HG03025 (cell line): Measurements from ENCODE around the gene WNK1.
"Not testable (repeated sequence)": the region's sequence is repeated elsewhere in the genome, so short reads cannot be mapped to it uniquely, and the experiment has no call there.

Experiments
- ATAC-seq: cut with Tn5 transposase; IDR thresholded peaks from one replicate; pipeline ENCODE4 v1.9.1; 2021; ENCODE audit warnings: mild to moderate bottlenecking, moderate library complexity; ENCODE audit not compliant: unreplicated experiment, low FRiP score

The WNK1 gene

DNA sequence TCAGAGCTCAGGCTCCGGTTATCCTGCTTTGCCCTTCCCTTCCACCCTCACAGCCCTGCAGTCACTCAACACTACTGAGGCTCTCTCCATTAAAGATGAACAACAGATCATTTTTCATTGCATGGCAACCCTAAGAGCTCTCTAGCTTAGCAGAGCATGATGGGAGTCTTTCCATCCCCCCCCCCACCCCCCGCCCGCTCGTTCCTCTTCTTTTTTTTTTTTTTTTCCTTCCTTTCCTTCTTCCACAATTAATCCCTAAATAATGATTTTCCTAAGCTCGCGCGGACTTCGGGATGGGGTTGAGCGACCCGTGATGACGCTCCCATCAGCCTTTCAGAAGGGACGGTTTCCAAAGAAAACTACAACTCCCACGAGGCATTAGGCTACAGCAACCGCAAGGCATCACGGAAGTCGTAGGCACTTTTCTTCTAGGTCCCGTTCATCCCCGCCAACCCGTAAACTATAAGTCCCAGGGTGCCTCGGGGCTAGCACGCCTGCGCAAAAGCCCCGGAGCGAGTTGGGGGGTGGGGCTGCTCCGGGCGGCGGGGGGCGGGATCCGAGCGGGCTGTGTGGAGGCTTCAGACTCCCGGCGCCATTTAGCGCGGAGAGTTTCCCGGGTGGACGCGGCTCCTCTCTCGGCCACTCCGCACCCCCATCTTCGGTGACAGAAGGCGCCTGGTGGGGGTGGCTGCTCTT lies at the start of gene WNK1:
Gene WNK1, plus strand, starts transcription at position 581 of the 696 bp plus-strand sequence. CDS start 987 bp downstream, outside the sequence.
- ATAC-seq, result peak; percentile 55

DNA sequence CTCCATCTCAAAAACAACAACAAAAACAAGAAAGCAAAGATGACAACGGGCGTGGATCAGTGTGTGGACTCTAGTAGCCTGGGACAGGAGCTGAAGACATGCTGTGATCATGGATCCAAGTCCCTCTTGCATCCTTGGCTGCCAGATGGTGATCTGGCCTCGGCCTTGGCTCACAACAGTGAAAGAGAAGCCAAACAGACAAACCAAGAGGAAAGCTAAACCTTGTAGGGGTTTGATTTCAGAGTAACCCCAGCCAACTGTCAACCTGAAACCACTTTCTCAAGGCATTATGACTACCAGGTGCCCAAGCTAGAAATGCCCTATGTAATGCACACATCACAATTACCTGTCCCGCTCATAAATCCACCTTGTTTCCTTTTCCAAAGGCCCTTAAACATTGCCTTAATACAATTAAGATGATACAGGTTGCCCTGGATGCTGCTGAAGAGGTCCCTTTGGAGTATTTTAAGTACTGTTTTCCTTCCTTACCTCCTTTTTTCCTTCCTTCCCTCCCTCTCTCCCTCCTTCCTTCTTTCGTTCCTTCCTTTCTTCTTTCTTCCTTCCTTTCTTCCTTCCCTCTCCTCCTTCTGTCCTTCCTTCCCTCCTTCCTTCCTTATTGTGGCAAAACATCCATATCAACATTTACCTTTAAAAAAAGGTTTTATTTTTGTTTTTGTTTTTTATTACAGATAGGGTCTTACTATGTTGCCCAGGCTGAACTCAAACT lies 47.7 kb upstream of the WNK1 start:
- no peak for ATAC-seq

DNA sequence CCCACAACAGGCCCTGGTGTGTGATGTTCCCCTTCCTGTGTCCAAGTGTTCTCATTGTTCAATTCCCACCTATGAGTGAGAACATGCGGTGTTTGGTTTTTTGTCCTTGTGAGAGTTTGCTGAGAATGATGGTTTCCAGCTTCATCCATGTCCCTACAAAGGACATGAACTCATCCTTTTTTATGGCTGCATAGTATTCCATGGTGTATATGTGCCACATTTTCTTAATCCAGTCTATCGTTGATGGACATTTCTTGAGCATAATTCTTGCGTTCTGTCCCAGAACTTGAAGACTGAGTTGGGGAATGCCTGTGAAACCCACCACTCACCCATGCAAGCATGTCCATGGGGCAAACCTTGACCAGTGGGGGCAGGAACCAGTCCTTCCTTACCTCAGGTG lies 44.3 kb upstream of the WNK1 start:
- not testable (repeated sequence) for ATAC-seq

DNA sequence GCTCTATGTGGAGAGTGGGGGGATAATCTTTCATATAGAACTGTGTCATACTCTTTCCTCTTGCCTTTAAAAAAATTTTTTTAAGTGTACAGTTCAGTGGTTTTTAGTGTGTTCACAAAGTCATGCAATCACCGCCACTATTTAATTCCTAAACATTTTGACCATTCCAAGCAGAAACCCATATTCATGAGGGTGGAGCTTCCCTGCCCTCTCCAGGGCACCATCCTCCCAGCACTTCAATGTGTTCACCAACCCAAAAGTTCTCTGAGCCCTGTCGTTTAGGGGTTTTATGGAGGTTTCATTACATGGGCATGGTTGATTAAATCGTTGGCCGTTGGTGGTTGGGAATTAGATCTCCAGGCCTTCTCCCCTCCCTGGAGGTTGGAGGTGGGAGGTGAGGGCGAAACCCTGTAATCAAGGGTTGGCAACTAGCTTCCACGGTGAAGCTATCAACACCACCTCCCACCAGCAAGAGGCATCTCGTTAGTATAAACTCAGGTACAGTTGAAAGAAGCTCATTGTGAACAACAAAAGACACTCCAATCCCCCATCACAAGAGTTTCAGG lies 42.8 kb upstream of the WNK1 start:
- no peak for ATAC-seq

DNA sequence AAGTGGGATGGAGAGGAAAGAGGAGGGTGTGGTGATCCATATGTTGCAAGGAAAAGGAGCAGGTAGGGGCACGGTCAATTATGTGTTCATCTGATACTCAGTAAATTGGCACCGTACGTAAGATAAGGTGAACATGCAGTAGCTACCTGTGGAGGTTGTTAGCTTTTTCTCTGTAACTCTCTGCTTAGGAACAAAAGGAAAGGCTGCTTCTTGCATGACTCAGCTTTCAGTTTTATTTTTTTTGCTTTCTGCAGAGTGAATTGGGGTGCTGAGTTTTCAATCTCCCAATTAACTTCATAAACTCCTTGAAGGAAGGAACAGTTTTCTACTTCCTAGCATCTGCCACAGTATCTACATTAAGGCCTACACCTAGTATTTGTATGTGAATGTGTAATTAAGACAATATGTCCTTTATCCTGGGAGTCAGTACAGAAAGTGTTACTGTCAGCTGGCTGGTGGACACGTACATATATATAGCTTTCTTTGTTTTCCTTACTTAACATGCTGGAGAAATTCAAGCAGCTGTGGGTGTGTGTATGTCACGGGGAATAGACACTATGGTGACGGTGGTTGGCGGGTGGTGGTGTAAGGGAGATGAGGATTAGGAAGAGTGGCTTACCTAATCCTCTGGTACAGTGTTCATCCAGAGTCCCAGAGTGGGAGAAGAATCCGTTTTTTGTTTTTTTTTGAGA lies 40.1 kb upstream of the WNK1 start:
- ATAC-seq, result no peak

DNA sequence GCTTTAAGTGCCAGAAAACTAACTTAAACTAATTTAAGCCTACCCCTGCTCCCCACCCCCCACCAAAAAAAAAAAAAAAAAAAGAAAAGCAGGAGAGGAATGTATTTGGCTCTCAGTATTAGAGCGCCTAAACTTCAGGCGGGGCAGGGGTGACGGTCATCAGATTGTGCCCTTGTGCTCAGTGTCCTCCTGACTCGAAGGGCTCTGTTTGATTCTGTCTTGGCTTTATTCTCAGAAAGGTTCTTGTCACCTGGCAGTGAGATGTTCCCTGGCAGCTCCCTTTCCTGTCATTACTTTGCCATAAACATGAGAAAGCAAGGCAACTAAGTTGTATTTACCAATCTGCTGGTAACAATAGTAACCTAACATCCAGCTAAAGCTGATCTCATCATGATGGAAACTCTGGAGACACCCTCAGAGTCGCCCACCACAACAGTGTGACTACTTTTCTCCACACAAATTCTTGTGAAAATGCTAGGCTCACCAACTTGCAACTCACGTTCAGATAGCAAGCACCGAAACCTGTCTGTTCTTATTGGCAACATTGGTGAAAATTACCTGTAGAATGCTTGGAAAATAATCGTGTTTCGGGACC lies 39.0 kb upstream of the WNK1 start:
- ATAC-seq, result no peak

DNA sequence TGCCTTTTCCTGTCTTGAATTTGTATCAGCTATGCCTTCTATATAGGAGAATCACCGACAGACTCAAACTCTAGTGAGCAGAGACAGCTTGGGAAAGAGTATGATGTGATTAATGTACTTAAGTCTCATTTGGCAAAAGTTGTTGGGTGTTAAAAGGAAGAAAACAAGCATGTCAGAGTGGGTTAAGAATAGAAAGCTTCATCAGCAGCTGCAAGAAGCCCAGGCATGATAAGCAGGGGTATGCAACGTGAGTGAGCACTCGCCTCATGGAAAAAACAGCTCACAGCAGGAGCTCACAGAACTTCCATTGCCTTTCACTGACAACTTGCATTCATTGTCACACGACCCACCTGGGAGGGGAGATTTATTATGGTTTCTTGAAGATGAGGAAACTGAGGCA lies 35.9 kb upstream of the WNK1 start:
- no peak for ATAC-seq

DNA sequence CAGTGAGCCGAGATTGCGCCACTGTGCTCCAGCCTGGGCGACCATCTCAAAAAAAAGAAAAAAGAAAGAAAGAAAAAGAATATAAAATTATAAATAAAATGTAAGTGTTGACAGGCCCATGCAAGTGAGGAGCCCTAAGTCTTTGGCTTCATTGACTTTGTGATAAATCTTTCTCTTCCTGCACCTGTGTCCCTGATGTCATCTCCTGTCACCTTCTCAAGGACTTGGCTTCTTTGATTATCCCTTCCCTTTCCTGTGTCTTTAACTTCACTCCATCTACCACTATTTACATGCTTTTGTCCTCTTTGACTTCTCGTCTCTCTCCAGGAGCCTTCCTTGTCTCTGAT lies 33.6 kb upstream of the WNK1 start:
- no peak for ATAC-seq

DNA sequence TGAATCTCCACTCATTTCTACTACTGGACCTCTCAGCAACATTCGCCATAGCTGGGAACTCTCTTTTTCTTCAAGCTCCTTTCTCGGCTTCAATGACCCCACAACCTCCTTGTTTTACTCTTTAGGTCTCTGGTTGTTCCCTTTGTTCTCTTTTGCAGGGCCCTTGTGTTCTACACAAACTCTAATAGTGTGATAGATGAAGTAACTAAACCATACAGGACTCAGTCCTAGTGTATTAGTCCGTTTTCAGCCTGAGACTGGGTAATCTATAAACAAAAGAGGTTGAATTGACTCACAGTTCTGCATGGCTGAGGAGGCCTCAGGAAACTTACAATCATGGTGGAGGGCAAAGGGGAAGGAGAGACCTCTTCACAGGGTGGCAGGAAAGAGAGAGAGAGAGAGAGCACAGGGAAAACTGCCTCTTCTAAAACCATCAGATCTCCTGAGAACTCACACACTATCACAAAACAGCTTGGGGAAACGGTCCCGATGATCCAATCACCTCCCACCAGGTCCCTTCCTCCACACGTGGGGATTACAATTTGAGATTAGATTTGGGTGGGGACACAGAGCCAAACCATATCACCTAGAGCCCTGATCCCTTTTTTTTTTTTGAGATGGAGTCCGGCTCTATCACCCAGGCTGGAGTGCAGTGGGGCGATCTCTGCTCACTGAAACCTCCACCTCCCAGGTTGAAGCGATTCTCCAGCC lies 32.0 kb upstream of the WNK1 start:
- no peak for ATAC-seq

DNA sequence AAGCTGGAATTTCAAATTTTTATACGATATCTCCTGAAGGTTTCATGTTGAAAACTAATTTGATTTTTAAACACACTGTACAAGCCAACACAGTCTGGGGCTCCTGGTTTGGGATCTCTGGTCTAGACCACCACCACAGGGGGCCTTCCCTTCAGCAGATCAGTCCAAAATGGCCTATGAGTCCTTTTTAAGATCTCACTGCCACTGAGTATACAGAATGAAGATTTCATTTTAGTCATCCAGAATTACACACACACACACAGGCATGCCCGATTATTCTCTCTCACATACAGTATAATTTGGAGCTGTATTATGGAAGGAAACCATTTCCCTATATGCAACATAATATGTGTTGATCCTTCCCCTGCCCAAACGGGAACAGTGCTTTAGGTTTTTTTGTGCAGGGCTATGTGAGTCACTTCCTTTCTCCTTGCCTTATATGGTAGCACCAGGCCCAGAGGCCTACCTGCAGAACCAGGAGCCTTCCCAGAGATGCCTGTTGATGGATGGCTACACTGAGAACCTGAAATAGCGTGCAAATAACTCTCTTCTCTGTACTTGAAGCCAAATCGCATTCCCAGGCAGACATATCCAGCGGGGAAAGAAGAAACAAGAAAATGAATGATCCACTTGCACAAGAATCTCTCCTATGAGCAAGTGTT lies 28.1 kb upstream of the WNK1 start:
- no peak for ATAC-seq

DNA sequence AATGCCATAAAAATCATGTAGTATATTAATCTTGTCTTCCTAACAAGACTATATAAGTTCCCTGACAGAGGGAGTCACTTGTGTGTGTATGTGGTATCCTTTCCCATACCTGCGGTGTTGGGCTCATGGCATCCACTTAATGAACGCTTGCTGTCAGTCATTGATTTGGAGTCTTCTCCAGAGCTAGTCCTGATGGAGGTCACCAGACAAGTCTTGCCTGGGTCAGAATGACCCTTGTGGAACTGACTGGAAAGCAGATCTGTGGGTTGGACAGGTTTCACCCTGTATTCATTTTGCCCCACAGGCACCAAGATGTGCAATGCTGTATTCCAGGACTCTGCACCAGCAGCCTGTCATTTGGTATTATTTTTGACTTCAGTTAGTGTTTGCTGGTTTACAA lies 27.3 kb upstream of the WNK1 start:
- ATAC-seq, result no peak

DNA sequence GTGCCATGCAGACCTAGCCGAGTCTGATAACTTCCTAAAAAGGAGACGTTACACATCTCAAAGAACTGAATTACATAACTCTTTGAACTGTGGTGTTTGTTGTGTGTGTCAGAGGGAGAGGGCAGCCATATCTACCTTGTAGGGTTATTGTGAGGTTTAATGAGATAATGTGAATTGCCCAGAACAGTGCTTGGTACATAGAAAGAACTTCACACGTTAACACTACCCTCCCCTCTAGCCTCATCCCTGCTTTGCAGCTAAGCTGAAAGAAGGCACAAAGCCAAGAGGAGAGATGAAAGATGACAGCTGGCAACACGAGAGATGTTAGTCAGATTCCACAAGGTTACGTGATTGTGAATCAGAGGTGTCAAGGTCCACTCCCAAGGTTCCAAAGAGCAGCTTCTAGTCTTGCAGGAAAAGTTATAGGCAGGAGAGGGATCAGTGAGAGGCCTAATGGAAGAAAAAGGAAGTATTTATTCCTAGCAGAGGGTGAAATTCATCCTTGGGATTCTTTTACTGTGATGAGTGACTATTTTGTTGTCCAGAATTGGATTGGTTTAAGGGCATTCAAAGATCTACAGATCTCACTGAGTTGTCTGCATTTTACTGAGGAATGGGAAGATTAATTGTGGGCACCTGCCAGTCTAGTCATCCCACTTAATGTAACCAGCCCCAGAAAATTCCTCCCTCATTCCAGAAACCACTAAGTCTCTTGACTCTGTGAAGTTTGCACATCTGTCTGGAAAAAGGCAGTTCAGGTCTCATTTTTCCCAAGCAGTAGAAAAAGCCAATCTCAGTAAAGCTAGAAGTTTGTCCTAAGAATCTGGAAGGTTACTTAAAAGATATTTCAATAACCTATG lies 25.9 kb upstream of the WNK1 start:
- ATAC-seq, result no peak

DNA sequence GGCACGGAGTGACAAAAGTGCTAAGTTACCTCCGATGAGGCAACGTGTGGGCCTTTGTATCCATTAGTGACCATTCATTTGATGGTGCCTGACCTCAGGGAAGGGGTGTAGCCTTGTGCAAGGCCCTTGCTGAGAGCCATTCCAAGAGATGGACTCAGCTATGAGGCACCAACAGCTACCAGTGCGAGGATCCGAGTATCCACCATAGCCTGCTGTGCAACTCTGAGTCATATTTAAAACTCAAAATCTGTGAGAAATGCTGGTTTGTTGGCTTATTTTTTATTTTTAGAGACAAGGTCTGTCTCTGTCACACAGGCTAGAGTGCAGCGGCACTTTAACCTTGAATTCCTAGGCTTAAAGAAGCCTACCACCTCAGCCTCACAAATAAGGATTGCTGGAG lies 25.1 kb upstream of the WNK1 start:
- no peak for ATAC-seq

DNA sequence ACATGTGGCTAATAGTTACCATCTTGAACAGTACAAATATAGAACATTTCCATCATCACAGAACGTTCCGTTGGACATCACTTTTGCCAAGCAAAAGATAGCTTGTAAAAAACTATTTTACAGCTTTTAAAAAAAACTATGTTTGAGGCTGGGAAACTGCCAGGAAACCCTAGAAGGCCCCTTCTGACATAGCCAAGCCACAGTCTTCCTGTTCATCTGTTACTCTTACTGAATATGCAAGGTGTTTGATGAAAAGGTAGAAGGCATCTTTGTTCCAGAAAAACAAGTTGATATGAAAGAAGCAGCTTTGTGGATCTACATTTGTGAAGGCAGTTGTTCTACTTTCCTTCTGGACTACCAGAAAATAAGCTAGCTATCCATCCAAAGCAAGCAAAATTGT lies 23.6 kb upstream of the WNK1 start:
- no peak for ATAC-seq

DNA sequence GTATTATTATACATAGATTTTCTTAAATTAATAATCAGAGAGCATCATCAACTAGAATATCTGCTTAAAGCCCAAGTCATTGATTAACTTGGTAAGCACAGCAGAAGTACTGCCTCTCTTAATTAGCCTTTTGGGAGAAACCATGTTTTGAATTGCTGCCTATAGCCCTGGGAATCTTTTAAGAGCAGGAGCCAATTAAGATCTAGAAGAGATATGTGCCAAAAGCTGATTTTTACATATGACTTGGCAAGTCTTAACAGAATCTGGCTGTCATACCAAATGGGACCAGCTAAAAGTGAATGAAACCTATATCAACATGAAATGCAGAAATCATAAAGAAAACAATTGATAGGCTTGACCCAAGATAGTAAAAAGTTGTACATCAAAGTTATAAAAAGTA lies 23.2 kb upstream of the WNK1 start:
- ATAC-seq, result no peak

DNA sequence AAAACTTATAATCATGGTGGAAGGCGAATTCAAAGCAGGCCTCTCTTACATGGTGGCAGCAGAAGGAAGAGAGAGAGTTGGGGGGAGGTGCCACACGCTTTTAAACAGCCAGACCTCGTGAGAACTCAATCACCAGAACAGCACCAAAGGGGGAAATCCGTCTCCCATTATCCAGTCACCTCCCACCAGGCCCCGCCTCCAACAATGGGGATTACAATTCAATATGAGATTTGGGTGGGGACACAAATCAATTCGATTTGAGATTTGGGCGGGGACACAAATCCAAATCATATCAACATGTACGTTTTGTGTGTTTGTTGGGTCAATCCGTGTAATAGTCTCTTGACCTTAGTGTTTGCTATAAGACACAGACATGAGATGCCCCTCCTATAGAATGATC lies 21.8 kb upstream of the WNK1 start:
- no peak for ATAC-seq

DNA sequence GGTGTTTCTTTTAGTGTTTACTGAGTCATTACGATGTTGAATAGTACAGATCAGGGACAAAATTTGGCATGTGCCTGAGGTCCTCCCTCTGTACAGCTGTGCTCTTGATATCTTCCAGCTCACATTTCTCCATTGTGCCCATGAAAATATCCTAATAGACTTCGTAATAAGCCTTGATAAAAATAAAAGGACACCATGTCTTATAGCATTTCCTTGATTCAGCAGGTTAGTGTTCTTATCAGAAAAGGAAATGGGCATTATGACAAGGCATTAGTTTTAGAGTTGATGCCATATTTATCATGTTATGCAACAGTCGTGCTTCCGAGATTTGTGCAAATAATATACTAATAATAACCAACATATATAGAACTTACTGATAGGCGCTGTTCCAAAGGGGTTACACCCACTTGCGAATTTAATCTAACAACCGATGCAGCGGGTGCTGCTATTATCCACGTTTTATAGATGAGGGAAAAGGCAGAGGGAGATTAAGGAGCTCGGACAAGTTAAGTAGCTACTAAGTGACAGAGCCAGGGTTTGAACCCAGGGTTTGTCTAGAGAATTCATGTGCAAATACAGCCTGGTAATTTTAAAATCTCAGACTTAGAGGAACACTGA lies 15.1 kb upstream of the WNK1 start:
- ATAC-seq, result no peak

DNA sequence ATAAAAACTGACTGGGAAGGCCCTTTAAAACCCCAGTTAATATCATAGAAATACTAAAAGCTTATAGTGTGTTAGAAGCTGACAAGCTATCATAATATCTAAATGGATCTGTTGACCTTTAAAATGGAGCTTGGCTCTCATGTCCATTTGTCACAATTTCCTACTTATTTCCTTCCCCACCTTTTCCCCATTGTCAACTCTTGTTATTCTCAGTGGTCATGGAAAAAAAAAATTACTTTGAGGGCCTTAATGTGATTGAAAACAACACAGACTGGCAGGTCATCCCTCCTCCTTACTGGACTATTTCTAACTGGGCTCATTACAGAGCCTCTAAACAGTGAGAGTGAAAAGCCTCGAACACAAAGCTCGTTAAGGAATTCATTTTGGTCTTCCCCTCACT lies 13.7 kb upstream of the WNK1 start:
- no peak for ATAC-seq

DNA sequence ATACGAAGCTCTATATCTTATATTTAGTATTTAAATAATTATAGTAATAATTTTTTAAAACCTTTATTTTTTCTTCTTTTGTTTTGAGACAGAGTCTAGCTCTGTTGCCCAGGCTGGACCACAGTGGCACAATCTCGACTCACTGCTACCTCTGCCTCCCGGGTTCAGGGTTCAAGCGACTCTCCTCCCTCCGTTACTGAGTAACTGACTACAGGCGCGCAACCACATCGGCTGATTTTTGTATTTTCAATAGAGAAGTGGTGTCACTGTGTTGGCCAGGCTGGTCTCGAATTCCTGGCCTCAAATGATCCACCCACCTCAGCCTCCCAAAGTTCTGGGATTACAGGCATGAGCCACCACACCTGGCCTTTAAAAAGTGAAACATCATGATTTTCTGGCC lies 13.0 kb upstream of the WNK1 start:
- no peak for ATAC-seq
